A673 (cell line): Measurements from ENCODE around the gene CEACAM16. TPM values are rescaled to one million over a fixed set of nuclear protein-coding genes. Genes with fewer than 3 reads are reported as not detected.

Source experiments
- BruUV-seq: library from RNA; stranded (reverse); fragments of 400-500 nt; replicated peaks from 2 replicates; lab custom pipeline; 2021; lab: Mats Ljungman, UMichigan
- CTCF ChIA-PET: fragments of 300-600 bp; sonication (Branson Sonifier 250); formaldehyde crosslinking; loops from one replicate; lab custom pipeline; 2022; ENCODE audit warnings: antibody characterized with exemption; lab: Charles Lee
- POLR2A ChIA-PET: fragments of 300-600 bp; sonication (Branson Sonifier 250); formaldehyde crosslinking; loops from one replicate; lab custom pipeline; 2022; ENCODE audit warnings: antibody characterized with exemption; ENCODE audit not compliant: low non-redundant PET; lab: Charles Lee
- DNase-seq: peaks from one replicate; pipeline ENCODE4 v3.0.0-alpha.2; 2015; ENCODE audit warnings: low spot score
- H3K27ac ChIP-seq: fragments of 200-600 bp; sonication (generic); 2 replicates; pipeline ENCODE4 v1.5.1; 2016; ENCODE audit warnings: mixed run types, low read depth, mild to moderate bottlenecking, mixed read lengths, antibody characterized with exemption, low read length; ENCODE audit not compliant: poor library complexity, severe bottlenecking
- H3K27me3 ChIP-seq: fragments of 200-600 bp; sonication (generic); replicated peaks from 2 replicates; pipeline ENCODE4 v1.6.1; 2017; ENCODE audit warnings: mixed run types, low read depth, mild to moderate bottlenecking, mixed read lengths, antibody characterized with exemption, low read length; ENCODE audit not compliant: insufficient read depth, poor library complexity
- H3K36me3 ChIP-seq: fragments of 200-600 bp; sonication (generic); 2 replicates; pipeline ENCODE4 v1.6.1; 2016; ENCODE audit warnings: mixed run types, mild to moderate bottlenecking, mixed read lengths, antibody characterized with exemption, low read length; ENCODE audit not compliant: insufficient read depth, poor library complexity, severe bottlenecking
- H3K4me1 ChIP-seq: fragments of 200-600 bp; sonication (generic); 2 replicates; pipeline ENCODE4 v1.6.1; 2017; ENCODE audit warnings: mixed run types, mild to moderate bottlenecking, mixed read lengths, antibody characterized with exemption, low read length; ENCODE audit not compliant: insufficient read depth, poor library complexity, severe bottlenecking
- H3K4me3 ChIP-seq: fragments of 200-600 bp; sonication (generic); 2 replicates; pipeline ENCODE4 v1.5.1; 2016; ENCODE audit warnings: low read depth, mixed run types, mild to moderate bottlenecking, mixed read lengths, low read length; ENCODE audit not compliant: poor library complexity, severe bottlenecking
- H3K9me3 ChIP-seq: fragments of 200-600 bp; sonication (generic); 2 replicates; pipeline ENCODE4 v1.6.1; 2016; ENCODE audit warnings: mixed run types, low read depth, mild to moderate bottlenecking, mixed read lengths, antibody characterized with exemption, low read length; ENCODE audit not compliant: poor library complexity, severe bottlenecking
- CTCF ChIP-seq: fragments of 300-800, 200-600 bp; sonication (generic); conservative IDR thresholded peaks from 2 replicates; pipeline ENCODE4 v1.5.1; 2017; ENCODE audit warnings: low read depth, mild to moderate bottlenecking, antibody characterized with exemption, low read length, moderate library complexity, mixed read lengths
- EZH2 ChIP-seq: fragments of 200-600 bp; sonication (generic); IDR thresholded peaks from 2 replicates; pipeline ENCODE4 v1.6.1; 2017; ENCODE audit warnings: borderline replicate concordance, low read depth, mild to moderate bottlenecking, mixed read lengths, antibody characterized with exemption, low read length; ENCODE audit not compliant: poor library complexity, severe bottlenecking
- intact Hi-C: fragments of 100-400 bp; cut with micrococcal nuclease; formaldehyde crosslinking; loops from one replicate; pipeline ENCODE4 v1.10.0; 2022; ENCODE audit not compliant: unreplicated experiment
- total RNA-seq: library from RNA; stranded (reverse); gene quantifications from 2 replicates; pipeline ENCODE4 v1.2.3, GENCODE V29; 2021

CEACAM16 gene
- total RNA-seq, 1 experiment from 2014 or later, result not detected

- no peak for DNase-seq
- Histone ChIP-seq H3K4me1 (no peaks in the 10 kb centered on the region), H3K4me3 (no peak overlapping the region), H3K27ac (no peak overlapping the region), H3K9me3 (no peaks in the 10 kb centered on the region), H3K27me3 (no peaks in the 10 kb centered on the region), H3K36me3 (peaks cover 35% of the 10 kb centered on the region)
- no peak for TF ChIP-seq CTCF
- TF ChIP-seq EZH2, result no peak
- intact Hi-C loops, result no loop called here
- ChIA-PET POLR2A (no interaction called here), CTCF (no interaction called here)
- BruUV-seq, result TSS peak; percentile 30
Measured at GRCh38 chr19:44662691-44663385, 36.1 kb upstream of the CEACAM16 start.

- CTCF ChIA-PET, result no interaction called here
- intact Hi-C loops, result no loop called here
- Histone ChIP-seq H3K4me1 (no peaks in the 10 kb centered on the region), H3K27me3 (no peaks in the 10 kb centered on the region), H3K36me3 (peaks cover 26% of the 10 kb centered on the region), H3K27ac (no peak overlapping the region), H3K4me3 (no peak overlapping the region), H3K9me3 (no peaks in the 10 kb centered on the region)
- TF ChIP-seq CTCF (no peak), EZH2 (no peak)
- POLR2A ChIA-PET, result no interaction called here
- DNase-seq, result no peak
- no TSS peak for BruUV-seq
Measured at GRCh38 chr19:44663996-44664395, 35.0 kb upstream of the CEACAM16 start.

DNA sequence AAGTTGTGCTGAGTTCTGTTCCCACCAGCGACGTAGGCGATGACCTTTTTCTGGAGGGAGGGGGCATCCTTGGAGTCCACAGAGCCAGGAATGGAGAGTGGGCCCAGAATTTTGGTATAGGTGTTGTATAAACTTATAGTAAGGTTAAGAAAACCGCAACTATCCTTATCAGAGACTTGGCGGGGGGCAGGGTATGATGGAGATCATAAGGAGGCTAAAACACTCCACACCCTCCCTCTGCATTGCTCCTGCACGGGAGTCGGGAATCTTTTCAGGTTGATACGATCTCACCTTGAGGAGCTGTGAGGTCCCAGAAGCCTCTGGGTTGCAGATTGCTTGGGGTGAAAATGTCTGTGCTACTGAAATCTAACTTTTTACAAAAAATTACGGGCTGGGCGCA lies 34.0 kb upstream of the CEACAM16 start:
- intact Hi-C loops, result no loop called here
- DNase-seq, result no peak
- Histone ChIP-seq H3K9me3 (no peaks in the 10 kb centered on the region), H3K27me3 (no peaks in the 10 kb centered on the region), H3K27ac (no peak overlapping the region), H3K36me3 (peaks cover 19% of the 10 kb centered on the region), H3K4me1 (no peaks in the 10 kb centered on the region), H3K4me3 (no peak overlapping the region)
- CTCF ChIA-PET, result no interaction called here
- no TSS peak for BruUV-seq
- POLR2A ChIA-PET, result no interaction called here
- TF ChIP-seq EZH2 (no peak), CTCF (no peak)
